IPS-NIHi7 (cell line): Measurements from ENCODE around the gene ANXA2R.
"Not testable (repeated sequence)": the region's sequence is repeated elsewhere in the genome, so short reads cannot be mapped to it uniquely, and the experiment has no call there.

Experiments
- DNase-seq: peaks from one replicate; pipeline ENCODE4 v3.0.0; 2012; ENCODE audit warnings: mixed read lengths; ENCODE audit errors: extremely low spot score

ANXA2R gene

GRCh38 chr5:43033841-43034590 lies 6.1 kb downstream of the ANXA2R start:
- DNase-seq = no peak

GRCh38 chr5:43027054-43027785 lies 12.9 kb downstream of the ANXA2R start:
- no peak for DNase-seq

GRCh38 chr5:43025184-43025950 lies 14.8 kb downstream of the ANXA2R start:
- DNase-seq = not testable (repeated sequence)

GRCh38 chr5:43024217-43024616 lies 15.9 kb downstream of the ANXA2R start:
- DNase-seq = no peak

GRCh38 chr5:43021151-43021550 lies 19.0 kb downstream of the ANXA2R start:
- no peak for DNase-seq

GRCh38 chr5:43020399-43020746 lies 19.7 kb downstream of the ANXA2R start:
- no peak for DNase-seq

GRCh38 chr5:43019614-43020398 lies 20.3 kb downstream of the ANXA2R start:
- peak; percentile 35 for DNase-seq

- no peak for DNase-seq
Observed at GRCh38 chr5:43019291-43019613, 20.9 kb downstream of the ANXA2R start.

GRCh38 chr5:43017428-43017815 lies 22.7 kb downstream of the ANXA2R start:
- DNase-seq = no peak

- DNase-seq = no peak
Observed at GRCh38 chr5:43016217-43016779, 23.8 kb downstream of the ANXA2R start.

- DNase-seq = no peak
Observed at GRCh38 chr5:43014522-43014921, 25.6 kb downstream of the ANXA2R start.

GRCh38 chr5:43010935-43011315 lies 29.2 kb downstream of the ANXA2R start:
- no peak for DNase-seq

- DNase-seq = peak; percentile 72
Observed at GRCh38 chr5:43008363-43009153, 31.6 kb downstream of the ANXA2R start.

- DNase-seq = peak; percentile 68
Observed at GRCh38 chr5:43007911-43008362, 32.2 kb downstream of the ANXA2R start.

GRCh38 chr5:43007246-43007910 lies 32.7 kb downstream of the ANXA2R start:
- peak; percentile 61 for DNase-seq

GRCh38 chr5:43006424-43007202 lies 33.5 kb downstream of the ANXA2R start:
- DNase-seq = no peak

GRCh38 chr5:43005031-43005430 lies 35.1 kb downstream of the ANXA2R start:
- no peak for DNase-seq

- DNase-seq = no peak
Observed at GRCh38 chr5:43001748-43002147, 38.4 kb downstream of the ANXA2R start.

- DNase-seq = no peak
Observed at GRCh38 chr5:43000914-43001313, 39.2 kb downstream of the ANXA2R start.
